Thyroid gland (tissue), 4 donors: Measurements from ENCODE around the gene NSMCE1. TPM values are rescaled to one million over a fixed set of nuclear protein-coding genes. Genes with fewer than 3 reads are reported as not detected.

Experiments
- DNase-seq, 2 donors: peaks; one replicate each; pipeline ENCODE4 v3.0.0-alpha.2; 2019
- H3K27ac ChIP-seq, 3 donors: fragments of 200-600 bp; sonication (generic); 1 replicate in 2 of 3; 2 replicates in 1 of 3; pipeline ENCODE4 v1.5.1; 2016 to 2019; ENCODE audit warnings: mild to moderate bottlenecking in 1 of 3, moderate library complexity in 1 of 3
- H3K27me3 ChIP-seq: fragments of 200-600 bp; sonication (generic); one replicate; pipeline ENCODE4 v1.5.1; 2019
- H3K36me3 ChIP-seq, 2 donors: fragments of 200-600 bp; sonication (generic); one replicate each; pipeline ENCODE4 v1.5.1; 2016 to 2019
- H3K4me1 ChIP-seq, 2 donors: fragments of 200-600 bp; sonication (generic); one replicate each; pipeline ENCODE4 v1.5.1; 2017 to 2019
- H3K4me3 ChIP-seq, 3 donors: fragments of 200-600 bp; sonication (generic); replicated peaks in 1 of 3; 1 replicate in 2 of 3; 2 replicates in 1 of 3; pipeline ENCODE4 v1.5.1; 2016; ENCODE audit warnings: mild to moderate bottlenecking in 1 of 3
- H3K9me3 ChIP-seq: fragments of 200-600 bp; sonication (generic); one replicate; pipeline ENCODE4 v1.5.1; 2017
- POLR2A ChIP-seq, 2 donors: fragments of 450-650 bp; IDR thresholded peaks; one replicate each; pipeline ENCODE4 v1.6.1; 2017; ENCODE audit warnings: antibody characterized with exemption in 2 of 2, mild to moderate bottlenecking in 2 of 2, moderate library complexity in 1 of 2
- WGBS, 2 donors: methylation state at CpG; one replicate each; pipeline ENCODE4 v1.1.5; 2017; 5-methylcytosine and 5-hydroxymethylcytosine counted together
- intact Hi-C: fragments of 100-400 bp; cut with DNase I; formaldehyde crosslinking; loops from one replicate; pipeline ENCODE4 v1.15.1; 2023
- total RNA-seq, 4 donors: library from RNA; depleted of rRNA; stranded (reverse); fragments of >200 nt; gene quantifications; one replicate each; pipeline ENCODE4 v1.2.3, GENCODE V29; 2016
- TF ChIP-seq, protein P1 (sequence below), 6 experiments: fragments of 200-600 bp in 3 of 6; fragments of 450-650 bp in 3 of 6; sonication (generic) in 3 of 6; IDR thresholded peaks; one replicate each; pipeline ENCODE4 v1.5.1; 2016 to 2019; ENCODE audit warnings: antibody characterized with exemption in 6 of 6, mild to moderate bottlenecking in 2 of 6, inconsistent platforms in 1 of 6, moderate library complexity in 1 of 6

Gene NSMCE1
- total RNA-seq, 4 donors from 2014 or later: 40.5 to 52.6 (median 48.8) TPM

DNA sequence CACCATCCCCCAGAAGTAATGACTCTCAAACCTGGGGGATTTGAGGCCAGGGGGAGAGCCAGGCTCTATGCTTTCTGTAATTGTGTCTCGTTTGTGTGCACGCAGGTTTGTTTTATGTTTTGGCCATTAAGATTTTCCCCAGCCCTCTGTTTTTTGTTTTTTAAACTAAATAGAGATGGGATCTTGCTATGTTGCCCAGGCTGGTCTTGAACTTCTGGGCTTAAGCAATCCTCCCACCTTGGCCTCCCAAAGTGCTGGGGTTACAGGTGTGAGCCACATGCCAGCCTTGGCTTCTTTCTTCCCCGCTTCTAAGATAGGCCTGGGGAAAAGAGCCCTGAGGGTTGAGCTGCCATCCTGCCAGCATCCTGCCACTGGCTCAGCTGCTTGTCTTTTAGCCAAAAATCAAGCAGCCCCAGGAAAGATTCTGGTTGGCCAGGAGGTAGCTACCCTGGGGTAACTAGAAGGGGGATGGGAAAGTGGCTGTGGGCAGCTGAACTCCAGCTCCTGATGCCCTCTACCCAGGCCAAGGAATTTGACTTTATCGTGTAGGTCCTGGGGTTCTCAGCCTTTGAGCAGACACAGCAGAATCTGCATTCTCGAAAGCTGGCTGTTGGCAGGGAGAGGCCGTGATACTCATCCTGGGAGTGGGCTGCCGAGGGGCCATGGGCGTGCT lies 46.9 kb downstream of the NSMCE1 start:
- no peak for DNase-seq
- intact Hi-C loops: no loop called here
- Histone ChIP-seq H3K27ac (no peak overlapping the region), H3K36me3 (peaks cover 8 to 14% of the 10 kb centered on the region in 2 donors), H3K4me3 (no peak overlapping the region), H3K9me3 (no peaks in the 10 kb centered on the region), H3K4me1 (peaks cover 0 to 9% of the 10 kb centered on the region in 2 donors), H3K27me3 (no peaks in the 10 kb centered on the region)
- 89% methylated on average over 7 to 8 of the region's 8 CpGs for WGBS, 2 donors
- TF ChIP-seq, protein P1, sequence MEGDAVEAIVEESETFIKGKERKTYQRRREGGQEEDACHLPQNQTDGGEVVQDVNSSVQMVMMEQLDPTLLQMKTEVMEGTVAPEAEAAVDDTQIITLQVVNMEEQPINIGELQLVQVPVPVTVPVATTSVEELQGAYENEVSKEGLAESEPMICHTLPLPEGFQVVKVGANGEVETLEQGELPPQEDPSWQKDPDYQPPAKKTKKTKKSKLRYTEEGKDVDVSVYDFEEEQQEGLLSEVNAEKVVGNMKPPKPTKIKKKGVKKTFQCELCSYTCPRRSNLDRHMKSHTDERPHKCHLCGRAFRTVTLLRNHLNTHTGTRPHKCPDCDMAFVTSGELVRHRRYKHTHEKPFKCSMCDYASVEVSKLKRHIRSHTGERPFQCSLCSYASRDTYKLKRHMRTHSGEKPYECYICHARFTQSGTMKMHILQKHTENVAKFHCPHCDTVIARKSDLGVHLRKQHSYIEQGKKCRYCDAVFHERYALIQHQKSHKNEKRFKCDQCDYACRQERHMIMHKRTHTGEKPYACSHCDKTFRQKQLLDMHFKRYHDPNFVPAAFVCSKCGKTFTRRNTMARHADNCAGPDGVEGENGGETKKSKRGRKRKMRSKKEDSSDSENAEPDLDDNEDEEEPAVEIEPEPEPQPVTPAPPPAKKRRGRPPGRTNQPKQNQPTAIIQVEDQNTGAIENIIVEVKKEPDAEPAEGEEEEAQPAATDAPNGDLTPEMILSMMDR (IDR thresholded peaks at IDR 0.05): no peak
- TF ChIP-seq POLR2A (IDR thresholded peaks at IDR 0.05): no peak

DNA sequence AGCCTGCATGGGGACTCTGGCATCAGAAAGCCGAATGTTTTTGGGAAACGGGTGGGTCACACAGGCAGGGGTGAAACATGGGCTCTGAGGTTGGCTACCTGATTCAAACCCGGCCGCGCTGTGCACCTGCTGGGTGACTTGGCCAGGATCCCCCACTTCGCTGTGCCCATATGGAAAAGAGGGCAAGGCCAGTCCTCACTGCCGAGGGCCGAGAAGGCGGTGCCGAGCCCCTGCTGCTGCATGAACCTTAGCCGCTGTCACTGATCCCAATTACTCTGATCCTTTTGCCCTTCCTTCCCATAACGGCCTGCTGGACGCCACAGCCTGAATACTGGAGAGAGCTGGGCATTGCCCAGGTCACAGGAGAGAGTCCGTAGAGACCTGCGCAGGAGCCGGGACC lies 47.6 kb downstream of the NSMCE1 start:
- H3K4me1 ChIP-seq: peaks cover 0 to 9% of the 10 kb centered on the region in 2 donors
- H3K27ac ChIP-seq: no peak overlapping the region
- TF ChIP-seq, protein P1 (IDR thresholded peaks at IDR 0.05): no peak
- TF ChIP-seq POLR2A (IDR thresholded peaks at IDR 0.05): no peak
- DNase-seq: no peak
- no peak overlapping the region for H3K4me3 ChIP-seq
- H3K9me3 ChIP-seq: no peaks in the 10 kb centered on the region
- 85 to 95% methylated on average over 9 to 16 of the region's 16 CpGs for WGBS, 2 donors
- peaks cover 8 to 14% of the 10 kb centered on the region in 2 donors for H3K36me3 ChIP-seq
- H3K27me3 ChIP-seq: no peaks in the 10 kb centered on the region
- intact Hi-C loops: no loop called here

DNA sequence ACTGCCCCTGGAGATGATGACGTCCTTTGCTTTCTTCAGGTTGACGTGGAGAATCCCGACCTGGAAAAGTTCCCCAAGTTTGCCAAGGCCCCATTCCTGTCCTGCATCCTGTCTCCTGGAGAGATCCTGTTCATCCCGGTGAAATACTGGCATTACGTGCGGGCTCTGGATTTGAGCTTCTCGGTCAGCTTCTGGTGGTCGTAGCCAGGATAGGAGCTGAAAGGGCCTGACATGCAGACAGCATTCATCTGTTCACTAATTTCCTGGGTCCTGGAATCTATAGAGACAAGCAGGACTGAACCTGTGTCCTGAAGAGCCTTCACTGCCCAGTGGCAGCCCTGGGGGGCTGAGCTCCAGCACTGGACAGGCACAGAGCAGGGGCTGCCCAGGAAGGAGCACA lies 48.0 kb downstream of the NSMCE1 start:
- H3K9me3 ChIP-seq: no peaks in the 10 kb centered on the region
- WGBS, 2 donors: 94 to 96% methylated on average over 4 to 8 of the region's 8 CpGs
- no peaks in the 10 kb centered on the region for H3K27me3 ChIP-seq
- no peak overlapping the region for H3K27ac ChIP-seq
- H3K4me3 ChIP-seq: no peak overlapping the region
- intact Hi-C loops: no loop called here
- H3K36me3 ChIP-seq: peaks cover 8 to 14% of the 10 kb centered on the region in 2 donors
- no peak for DNase-seq
- no peak for TF ChIP-seq POLR2A (IDR thresholded peaks at IDR 0.05)
- TF ChIP-seq, protein P1 (IDR thresholded peaks at IDR 0.05): no peak
- peaks cover 0 to 9% of the 10 kb centered on the region in 2 donors for H3K4me1 ChIP-seq

DNA sequence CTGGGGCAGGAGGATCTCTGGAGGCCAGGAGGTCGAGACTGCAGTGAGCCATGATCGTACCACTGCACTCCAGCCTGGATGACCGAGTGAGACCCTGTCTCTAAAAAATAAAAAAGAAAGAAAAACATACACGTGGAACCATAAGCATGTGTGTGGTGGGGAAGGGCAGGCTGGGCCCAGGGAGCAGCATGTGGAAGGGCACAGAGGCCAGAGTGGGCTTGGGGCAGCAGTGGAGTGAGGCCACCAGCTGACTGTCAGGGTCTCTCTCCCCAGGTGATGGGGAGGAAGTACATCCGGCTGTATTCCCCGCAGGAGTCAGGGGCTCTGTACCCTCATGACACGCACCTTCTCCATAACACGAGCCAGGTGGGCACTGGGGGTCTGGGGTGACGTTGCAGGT lies 48.5 kb downstream of the NSMCE1 start:
- 92 to 94% methylated on average over 9 of the region's 9 CpGs for WGBS, 2 donors
- no peak overlapping the region for H3K27ac ChIP-seq

DNA sequence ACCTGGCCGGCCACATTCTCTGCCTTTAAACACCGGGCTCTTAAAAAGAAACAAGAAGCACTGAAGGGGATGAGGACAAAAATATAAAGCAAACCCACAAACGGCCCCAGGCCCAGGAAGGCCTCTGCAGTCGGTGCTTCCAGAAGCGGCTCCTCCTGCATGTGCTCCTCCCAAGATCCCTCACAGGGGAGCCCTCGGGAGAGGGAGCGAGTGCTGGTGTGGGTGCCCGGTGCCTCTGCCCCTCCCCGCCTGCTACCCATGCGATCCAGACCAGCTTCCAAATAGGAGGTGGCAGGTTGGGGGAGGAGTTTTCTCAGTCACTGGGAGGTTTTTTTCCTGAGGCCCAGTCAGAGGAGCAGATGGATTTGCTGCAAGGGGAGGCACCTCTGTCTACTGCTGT lies 49.4 kb downstream of the NSMCE1 start:
- H3K4me1 ChIP-seq: peaks cover 0 to 9% of the 10 kb centered on the region in 2 donors
- WGBS, 2 donors: 85 to 92% methylated on average over 10 of the region's 10 CpGs
- intact Hi-C loops: no loop called here
- no peak for DNase-seq
- H3K9me3 ChIP-seq: no peaks in the 10 kb centered on the region
- no peaks in the 10 kb centered on the region for H3K27me3 ChIP-seq
- H3K36me3 ChIP-seq: peaks cover 0 to 6% of the 10 kb centered on the region in 2 donors
- TF ChIP-seq, protein P1 (IDR thresholded peaks at IDR 0.05): no peak
- no peak for TF ChIP-seq POLR2A (IDR thresholded peaks at IDR 0.05)
- H3K4me3 ChIP-seq: no peak overlapping the region
- H3K27ac ChIP-seq: no peak overlapping the region

More for the DNA sequence above, 48.5 kb downstream of the NSMCE1 start:
- Histone ChIP-seq H3K36me3 (peaks cover 7 to 13% of the 10 kb centered on the region in 2 donors), H3K4me1 (peaks cover 0 to 9% of the 10 kb centered on the region in 2 donors), H3K4me3 (no peak overlapping the region), H3K9me3 (no peaks in the 10 kb centered on the region), H3K27me3 (no peaks in the 10 kb centered on the region)
- intact Hi-C loops: no loop called here
- TF ChIP-seq, protein P1 (IDR thresholded peaks at IDR 0.05): no peak
- no peak for TF ChIP-seq POLR2A (IDR thresholded peaks at IDR 0.05)
- no peak for DNase-seq
